Pancreas (tissue), 10 donors: Measurements from ENCODE around the gene TMC3. TPM values are rescaled to one million over a fixed set of nuclear protein-coding genes. Genes with fewer than 3 reads are reported as not detected.

Experiments used
- ATAC-seq, 4 donors: fragments of 200-7000 bp; cut with Tn5 transposase; one replicate each; pipeline versions ENCODE4 v1.8.0 to v1.9.1; 2020; ENCODE audit warnings: mild to moderate bottlenecking in 4 of 4, moderate library complexity in 4 of 4
- DNase-seq, 6 donors: peaks; one replicate each; pipeline ENCODE4 v3.0.0-alpha.2; 2020
- FAIRE-seq: peaks from 2 replicates; lab custom pipeline; 2012; peaks lifted over from hg19 to GRCh38; lab: Jason Lieb, UNC
- H3K27ac ChIP-seq, 4 donors: fragments of 200-600 bp; sonication (generic); 1 replicate in 3 of 4; 2 replicates in 1 of 4; pipeline versions ENCODE4 v1.5.0 to v1.8.0; 2020
- H3K27me3 ChIP-seq, 4 donors: fragments of 200-600 bp; one replicate each; pipeline ENCODE4 v1.8.0; 2021
- H3K36me3 ChIP-seq, 3 donors: fragments of 200-600 bp; sonication (generic) in 1 of 3; one replicate each; pipeline versions ENCODE4 v1.5.0 to v1.8.0; 2020 to 2021
- H3K4me1 ChIP-seq, 3 donors: fragments of 200-600 bp; one replicate each; pipeline ENCODE4 v1.8.0; 2021
- H3K4me3 ChIP-seq, 4 donors: fragments of 200-600 bp; sonication (generic) in 2 of 4; one replicate each; pipeline versions ENCODE4 v1.5.0 to v1.8.0; 2020 to 2021
- H3K9me3 ChIP-seq, 4 donors: fragments of 200-600 bp; one replicate each; pipeline ENCODE4 v1.8.0; 2021
- CTCF ChIP-seq, 4 donors: fragments of 200-600 bp; sonication (generic) in 3 of 4; IDR thresholded peaks; one replicate each; pipeline versions ENCODE4 v1.5.0 to v1.8.0; 2021; ENCODE audit warnings: antibody characterized with exemption in 4 of 4
- WGBS, 2 donors: extraction: QIAGEN DNeasy Blood & Tissue Kit; methylation state at CpG; one replicate each; pipeline ENCODE4 v1.1.7; 2013; 5-methylcytosine and 5-hydroxymethylcytosine counted together
- intact Hi-C, 3 donors: fragments of 100-400 bp; cut with DNase I; formaldehyde crosslinking; loops; one replicate each; pipeline versions ENCODE4 v1.11.1 to v1.14.2; 2022
- polyA plus RNA-seq, 2 donors: library from polyadenylated mRNA; stranded (reverse); fragments of 200-250 nt; gene quantifications; one replicate each; pipeline ENCODE4 v1.2.3, GENCODE V29; 2013
- total RNA-seq, 6 donors: library from RNA; stranded (reverse); fragmentation: NEBNext Ultra II Directional in 4 of 6; extraction: Animal tissue kit (Norgen Biotek cat#: 25700) in 4 of 6; gene quantifications; one replicate each; pipeline versions ENCODE4 v1.2.1 to v1.2.4, GENCODE V29; 2021 to 2023
- donor health status: healthy with polysubstance abuse.
- donor health status: DM: no; HTN: no; CAD: no; lungs with moderate emphysema.
- donor health status: DM: no; HTN: no; CAD: no.
- donor health status: control.
- donor health status: control.
- donor health status: Bipolar disorder and iron deficiency.
- donor health status: DM: yes; HTN: yes; CAD: no.
- donor health status: DM: no; HTN: no; CAD: no.
- donor health status: DM: no; HTN: no; CAD: no.
- donor health status: DM: yes; HTN: yes; CAD: no.

TMC3 gene
- total and polyA plus RNA-seq, 8 donors = 0.03 to 0.05 TPM; not detected in 6

- no peaks in the 10 kb centered on the region for H3K9me3 ChIP-seq
- H3K4me3 ChIP-seq = no peak overlapping the region
- H3K36me3 ChIP-seq = no peaks in the 10 kb centered on the region
- FAIRE-seq (no peak), ATAC-seq (no peak), DNase-seq (peak in 1 of 6 donors; percentile 41)
- no peak for TF ChIP-seq CTCF (IDR thresholded peaks at IDR 0.05)
- no peak overlapping the region for H3K27ac ChIP-seq
- H3K4me1 ChIP-seq = no peaks in the 10 kb centered on the region
- intact Hi-C loops = no loop called here
- 95 to 96% methylated on average over 32 of the region's 32 CpGs for WGBS, 2 donors
- H3K27me3 ChIP-seq = no peaks in the 10 kb centered on the region
Observed at GRCh38 chr15:81413851-81414250, 39.8 kb upstream of the TMC3 start.

GRCh38 chr15:81411969-81412633, 38.1 kb upstream of the TMC3 start:
- intact Hi-C loops = no loop called here
- no peak for FAIRE-seq
- Histone ChIP-seq H3K4me1 (no peaks in the 10 kb centered on the region), H3K36me3 (no peaks in the 10 kb centered on the region), H3K9me3 (no peaks in the 10 kb centered on the region), H3K27ac (no peak overlapping the region), H3K4me3 (no peak overlapping the region), H3K27me3 (no peaks in the 10 kb centered on the region)
- no peak for ATAC-seq
- WGBS, 2 donors = 79 to 86% methylated on average over 5 of the region's 5 CpGs
- DNase-seq = no peak
- TF ChIP-seq CTCF (IDR thresholded peaks at IDR 0.05) = no peak

- no peak for TF ChIP-seq CTCF (IDR thresholded peaks at IDR 0.05)
- H3K4me3 ChIP-seq = no peak overlapping the region
- DNase-seq (no peak), FAIRE-seq (no peak), ATAC-seq (no peak)
- intact Hi-C loops = no loop called here
- H3K4me1 ChIP-seq = no peaks in the 10 kb centered on the region
- no peak overlapping the region for H3K27ac ChIP-seq
- H3K9me3 ChIP-seq = no peaks in the 10 kb centered on the region
- no peaks in the 10 kb centered on the region for H3K36me3 ChIP-seq
- WGBS, 2 donors = 83 to 90% methylated on average over 2 of the region's 2 CpGs
- no peaks in the 10 kb centered on the region for H3K27me3 ChIP-seq
Observed at GRCh38 chr15:81411051-81411450, 37.0 kb upstream of the TMC3 start.

GRCh38 chr15:81410318-81410753, 36.3 kb upstream of the TMC3 start:
- Histone ChIP-seq H3K4me3 (no peak overlapping the region), H3K36me3 (no peaks in the 10 kb centered on the region), H3K4me1 (no peaks in the 10 kb centered on the region), H3K27ac (no peak overlapping the region), H3K27me3 (no peaks in the 10 kb centered on the region), H3K9me3 (no peaks in the 10 kb centered on the region)
- WGBS, 2 donors = 21% methylated on average over 4 of the region's 4 CpGs
- ATAC-seq = peak; percentile 50 to 80 (median 78)
- intact Hi-C loops = no loop called here
- peak in 1 of 6 donors; percentile 21 for DNase-seq
- no peak for FAIRE-seq
- TF ChIP-seq CTCF (IDR thresholded peaks at IDR 0.05) = peak in 1 of 4 donors; percentile 31

GRCh38 chr15:81407718-81408117, 33.7 kb upstream of the TMC3 start:
- intact Hi-C loops = loop anchor here in 1 of 3 donors (10.0 kb wide), 1 partner anchor 123 kb away; no protein-coding TSS in a partner anchor
- H3K4me1 ChIP-seq = no peaks in the 10 kb centered on the region
- no peaks in the 10 kb centered on the region for H3K27me3 ChIP-seq
- no peak overlapping the region for H3K27ac ChIP-seq
- no peak for DNase-seq
- no peaks in the 10 kb centered on the region for H3K36me3 ChIP-seq
- no peak overlapping the region for H3K4me3 ChIP-seq
- 72 to 74% methylated on average over 10 of the region's 10 CpGs for WGBS, 2 donors
- TF ChIP-seq CTCF (IDR thresholded peaks at IDR 0.05) = no peak
- no peak for FAIRE-seq
- no peaks in the 10 kb centered on the region for H3K9me3 ChIP-seq
- no peak for ATAC-seq
